Fibroblast of lung (primary cell): Measurements from ENCODE around the gene NFIL3.

Source experiments
- EZH2 ChIP-seq: IDR thresholded peaks from 2 replicates; pipeline ENCODE4 v1.5.1; 2012; ENCODE audit warnings: low read length, control low read depth, mild to moderate bottlenecking; ENCODE audit errors: missing control alignments
- TF ChIP-seq, protein P1 (sequence below), 2 donors: IDR thresholded peaks in 1 of 2; conservative IDR thresholded peaks in 1 of 2; 1 replicate in 1 of 2; 2 replicates in 1 of 2; pipeline ENCODE4 v1.5.1; 2011 to 2012; ENCODE audit warnings: low read length in 2 of 2, control low read depth in 1 of 2, inconsistent platforms in 1 of 2, low read depth in 1 of 2, mild to moderate bottlenecking in 1 of 2

DNA sequence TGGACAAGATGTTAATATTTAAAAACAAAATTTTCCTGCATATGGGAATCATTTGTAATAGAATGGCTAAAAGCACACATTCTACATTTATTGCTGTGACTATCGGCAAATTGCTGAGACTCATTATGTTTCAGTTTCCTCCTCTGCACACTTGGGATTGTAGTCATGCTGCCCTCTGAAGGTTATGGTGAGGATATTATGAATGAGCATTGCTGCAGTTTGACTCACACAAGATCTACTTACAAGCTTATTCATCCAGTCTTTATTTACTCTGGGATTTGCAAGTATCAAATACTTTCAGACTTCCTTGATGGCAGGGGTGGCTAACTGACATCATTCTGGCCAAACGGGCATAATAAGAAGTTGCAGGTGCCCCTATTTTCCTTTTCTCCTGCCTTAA, 9.5 kb upstream of the NFIL3 start:
- TF ChIP-seq, protein P1, sequence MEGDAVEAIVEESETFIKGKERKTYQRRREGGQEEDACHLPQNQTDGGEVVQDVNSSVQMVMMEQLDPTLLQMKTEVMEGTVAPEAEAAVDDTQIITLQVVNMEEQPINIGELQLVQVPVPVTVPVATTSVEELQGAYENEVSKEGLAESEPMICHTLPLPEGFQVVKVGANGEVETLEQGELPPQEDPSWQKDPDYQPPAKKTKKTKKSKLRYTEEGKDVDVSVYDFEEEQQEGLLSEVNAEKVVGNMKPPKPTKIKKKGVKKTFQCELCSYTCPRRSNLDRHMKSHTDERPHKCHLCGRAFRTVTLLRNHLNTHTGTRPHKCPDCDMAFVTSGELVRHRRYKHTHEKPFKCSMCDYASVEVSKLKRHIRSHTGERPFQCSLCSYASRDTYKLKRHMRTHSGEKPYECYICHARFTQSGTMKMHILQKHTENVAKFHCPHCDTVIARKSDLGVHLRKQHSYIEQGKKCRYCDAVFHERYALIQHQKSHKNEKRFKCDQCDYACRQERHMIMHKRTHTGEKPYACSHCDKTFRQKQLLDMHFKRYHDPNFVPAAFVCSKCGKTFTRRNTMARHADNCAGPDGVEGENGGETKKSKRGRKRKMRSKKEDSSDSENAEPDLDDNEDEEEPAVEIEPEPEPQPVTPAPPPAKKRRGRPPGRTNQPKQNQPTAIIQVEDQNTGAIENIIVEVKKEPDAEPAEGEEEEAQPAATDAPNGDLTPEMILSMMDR (conservative IDR thresholded peaks at IDR 0.05 in 1 of 2, IDR thresholded peaks at IDR 0.05 in 1 of 2; ENCODE audit: low read depth in 1 of 2, low read length in 2 of 2), result peak; percentile 44 to 62
- TF ChIP-seq EZH2, result no peak
